Measurements from ENCODE around the gene TGFA.

The TGFA gene

GRCh38 chr2:70553584-70554337 is at the start of gene TGFA:
TSS of gene TGFA (minus strand) at chr2:70553826. CDS start at chr2:70553767, 59 bp downstream.
- DNase-seq (ENCODE audit: low read depth in 2 of 2): peak; percentile 36 to 39

DNA sequence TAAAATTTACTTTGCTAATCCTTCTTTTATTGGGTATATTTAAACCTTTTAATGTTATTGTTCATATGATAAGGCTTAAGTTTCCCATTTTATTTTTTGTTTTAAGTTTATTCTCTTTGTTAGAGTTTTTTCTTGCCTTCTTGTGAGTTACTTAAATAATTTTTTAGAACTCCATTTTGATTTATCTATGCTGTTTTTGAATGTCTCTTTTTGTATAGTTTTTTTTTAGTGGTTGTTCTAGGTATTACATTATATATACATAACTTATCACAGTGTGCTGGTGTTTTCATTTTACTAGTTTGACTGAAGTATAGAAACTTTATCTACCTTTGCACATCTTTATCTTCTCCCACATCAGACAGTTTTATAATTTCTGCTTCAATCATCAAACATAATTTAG is 49.4 kb upstream of the TGFA start:
- DNase-seq (ENCODE audit: low read depth in 2 of 2): no peak

DNA sequence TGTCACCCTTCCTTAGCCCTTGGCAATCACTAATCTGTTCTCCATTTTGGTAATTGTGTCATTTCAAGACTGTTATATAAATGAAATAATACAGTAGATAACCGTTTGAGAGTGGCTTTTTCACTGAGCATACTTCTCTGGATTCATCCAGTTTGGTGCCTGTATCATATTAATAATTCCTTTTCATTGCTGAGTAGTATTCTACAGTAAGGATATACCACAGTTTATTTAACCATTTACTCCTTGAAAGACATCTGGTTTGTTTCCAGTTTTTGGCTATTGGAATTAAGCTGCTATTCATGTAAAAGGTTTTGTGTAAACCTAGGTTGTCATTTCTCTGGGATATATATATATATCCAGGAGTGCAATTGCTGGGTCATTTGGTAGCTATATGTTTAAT is 44.6 kb upstream of the TGFA start:
- DNase-seq (ENCODE audit: low read depth in 2 of 2): no peak

- no peak for DNase-seq (ENCODE audit: low read depth in 2 of 2)
Observed at GRCh38 chr2:70596739-70597138, 43.1 kb upstream of the TGFA start.

- DNase-seq (ENCODE audit: low read depth in 2 of 2): no peak
Observed at GRCh38 chr2:70596293-70596692, 42.7 kb upstream of the TGFA start.

DNA sequence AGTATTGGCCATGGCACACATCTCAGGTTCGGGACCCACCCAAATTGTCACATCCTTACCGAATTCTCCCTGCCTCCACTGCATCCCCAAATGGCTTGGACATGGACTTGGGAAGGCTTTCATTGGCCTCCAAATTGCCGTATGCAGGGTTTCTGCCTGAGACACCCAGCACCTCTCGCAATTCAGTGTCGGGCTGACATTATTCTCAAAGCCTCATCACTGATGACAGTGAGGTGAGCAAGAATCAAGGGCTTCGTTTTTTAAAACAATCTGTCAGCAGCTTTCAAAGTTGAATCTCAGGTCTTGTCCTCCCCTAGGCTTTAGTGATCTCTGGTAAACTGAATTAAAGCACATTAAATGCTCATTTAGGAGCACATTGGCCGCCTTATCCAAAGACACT is 29.5 kb upstream of the TGFA start:
- no peak for DNase-seq (ENCODE audit: low read depth in 2 of 2)

- DNase-seq (ENCODE audit: low read depth in 2 of 2): no peak
Observed at GRCh38 chr2:70580352-70580751, 26.7 kb upstream of the TGFA start.

- DNase-seq (ENCODE audit: low read depth in 2 of 2): no peak
Observed at GRCh38 chr2:70574618-70575017, 21.0 kb upstream of the TGFA start.

- DNase-seq (ENCODE audit: low read depth in 2 of 2): no peak
Observed at GRCh38 chr2:70574109-70574508, 20.5 kb upstream of the TGFA start.

DNA sequence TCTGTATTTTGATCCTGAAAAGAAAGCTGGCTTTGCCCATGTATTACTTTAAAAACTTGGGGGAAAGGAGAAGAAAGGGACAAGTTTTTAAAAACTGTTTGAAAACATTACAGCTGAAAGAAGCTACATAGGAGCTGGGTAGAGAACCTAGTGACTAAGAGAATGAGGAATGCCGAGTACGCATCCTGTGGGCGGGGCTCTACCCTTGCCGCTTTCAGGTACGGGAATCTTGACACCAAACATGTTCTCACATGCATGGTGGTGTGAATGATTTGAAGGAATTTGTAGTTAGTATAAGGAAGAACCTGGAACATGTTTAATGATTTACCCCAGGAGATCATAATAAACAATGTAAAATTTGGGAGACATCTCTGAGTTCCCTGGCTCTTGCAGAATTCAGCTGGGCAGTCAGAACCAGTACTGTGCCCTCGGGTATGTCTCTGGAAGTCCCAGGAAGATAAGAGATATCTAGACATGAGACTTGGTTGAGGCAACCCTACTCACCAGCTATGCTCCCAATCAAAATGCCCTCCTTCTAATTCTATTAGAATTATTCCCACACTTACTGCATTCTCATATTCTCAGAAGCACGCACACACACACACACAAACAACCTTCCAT is 16.5 kb upstream of the TGFA start:
- DNase-seq (ENCODE audit: low read depth in 2 of 2): no peak

GRCh38 chr2:70569559-70569958 is 15.9 kb upstream of the TGFA start:
- no peak for DNase-seq (ENCODE audit: low read depth in 2 of 2)

GRCh38 chr2:70566906-70567305 is 13.3 kb upstream of the TGFA start:
- no peak for DNase-seq (ENCODE audit: low read depth in 2 of 2)

DNA sequence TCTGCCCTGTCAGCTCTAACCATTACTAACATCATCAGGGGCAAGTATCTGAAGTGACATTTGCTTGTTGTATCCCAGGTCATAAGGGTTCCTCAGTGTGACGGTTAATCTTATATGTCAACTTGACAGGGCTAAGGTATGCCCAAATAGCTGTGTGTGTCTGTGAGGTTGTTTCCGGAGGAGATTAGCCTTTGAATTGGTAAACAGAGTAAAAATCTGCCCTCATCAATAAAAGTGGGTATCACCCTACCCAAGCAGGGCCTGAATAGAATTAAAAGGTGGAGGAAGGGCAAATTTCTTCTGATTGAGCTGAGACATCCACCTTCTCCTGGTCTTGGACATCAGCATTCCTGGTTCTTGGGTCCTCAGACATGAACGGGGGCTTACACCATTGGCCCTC is 12.8 kb upstream of the TGFA start:
- no peak for DNase-seq (ENCODE audit: low read depth in 2 of 2)

DNA sequence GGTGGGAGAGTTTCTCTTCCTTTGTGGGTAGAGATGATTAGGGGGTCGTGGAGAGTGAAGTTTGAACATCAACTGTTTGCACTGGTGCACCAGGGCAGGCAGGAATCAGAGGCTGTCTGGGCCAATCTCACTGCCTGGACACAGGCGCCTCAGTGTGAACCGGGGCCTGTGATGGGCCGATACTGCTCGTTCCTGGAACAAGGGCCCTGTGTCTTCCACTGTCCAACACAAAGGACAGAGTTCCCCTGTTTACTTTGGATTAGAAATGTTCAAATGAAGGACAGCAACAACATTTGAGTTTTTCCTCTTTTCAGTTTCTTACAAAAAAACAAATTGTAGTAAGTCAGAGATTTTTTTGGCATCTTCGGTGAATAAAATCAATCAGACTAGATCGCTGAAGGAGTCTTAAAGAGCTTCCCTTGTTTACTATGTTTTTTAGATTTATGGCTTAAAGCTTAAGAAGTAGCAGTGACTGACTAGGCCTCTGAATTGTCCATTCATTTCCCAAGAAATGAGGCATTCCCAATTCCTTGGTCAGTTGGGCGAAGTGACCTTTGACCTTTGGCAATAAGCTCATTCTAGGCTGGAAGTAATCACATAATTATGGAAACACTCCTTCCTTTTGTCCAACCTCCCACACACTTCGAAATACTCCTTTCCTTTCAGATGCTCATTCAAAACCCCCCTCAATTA is 11.6 kb upstream of the TGFA start:
- DNase-seq (ENCODE audit: low read depth in 2 of 2): no peak

- DNase-seq (ENCODE audit: low read depth in 2 of 2): no peak
Observed at GRCh38 chr2:70561893-70562292, 8.3 kb upstream of the TGFA start.

DNA sequence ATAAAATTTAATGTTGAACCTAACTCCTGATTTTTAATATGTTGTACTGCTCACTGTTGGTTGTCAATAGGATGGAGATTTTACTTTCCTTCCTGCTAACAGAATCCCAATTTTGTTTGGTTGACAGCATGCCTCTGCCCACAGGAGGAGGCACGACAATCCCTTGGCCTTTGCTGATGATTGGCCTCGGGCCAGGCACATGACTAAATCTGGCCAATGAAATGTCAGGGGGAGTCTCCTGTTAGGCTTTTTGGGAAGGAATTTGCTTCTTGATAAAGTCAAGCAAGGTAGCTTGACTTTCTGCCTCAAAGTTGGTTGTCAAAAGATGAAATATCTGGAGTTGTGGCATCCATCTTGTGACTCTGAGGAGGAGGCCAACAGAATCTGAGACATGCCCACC is 6.8 kb upstream of the TGFA start:
- DNase-seq (ENCODE audit: low read depth in 2 of 2): no peak

- no peak for DNase-seq (ENCODE audit: low read depth in 2 of 2)
Observed at GRCh38 chr2:70560040-70560439, 6.4 kb upstream of the TGFA start.

- no peak for DNase-seq (ENCODE audit: low read depth in 2 of 2)
Observed at GRCh38 chr2:70558195-70558808, 4.7 kb upstream of the TGFA start.

GRCh38 chr2:70557171-70557838 is 3.7 kb upstream of the TGFA start:
- no peak for DNase-seq (ENCODE audit: low read depth in 2 of 2)

DNA sequence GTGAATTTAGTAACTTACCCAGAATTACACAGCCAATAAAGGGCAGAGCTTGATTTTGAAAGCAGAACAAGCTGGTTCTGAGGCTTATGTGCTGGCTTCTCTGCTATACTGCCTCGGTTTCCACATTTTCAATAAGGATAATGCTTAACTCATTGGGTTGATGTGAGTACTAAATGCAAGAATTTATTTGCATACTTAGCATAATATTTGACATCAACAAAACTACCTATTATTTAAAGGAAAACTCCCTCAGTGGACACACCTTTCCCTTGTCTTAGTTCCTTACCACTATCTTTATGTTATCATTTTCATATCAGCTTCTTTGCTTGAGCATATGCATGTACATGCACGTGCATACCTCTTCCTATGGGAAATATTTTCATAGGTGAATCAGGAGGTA is 3.0 kb upstream of the TGFA start:
- DNase-seq (ENCODE audit: low read depth in 2 of 2): no peak

GRCh38 chr2:70554338-70554892 is 789 bp upstream of the TGFA start:
- DNase-seq (ENCODE audit: low read depth in 2 of 2): no peak

- no peak for DNase-seq (ENCODE audit: low read depth in 2 of 2)
Observed at GRCh38 chr2:70553334-70553583, 367 bp downstream of the TGFA start.
